B cell (primary cell): Measurements from ENCODE around the gene DCBLD1. TPM values are rescaled to one million over a fixed set of nuclear protein-coding genes. Genes with fewer than 3 reads are reported as not detected.

Source experiments
- ATAC-seq: fragments of 200-7000 bp; cut with Tn5 transposase; one replicate; pipeline ENCODE4 v1.10.0; 2021; ENCODE audit warnings: low read depth, mild to moderate bottlenecking, moderate number of reproducible peaks, moderate library complexity
- CTCF ChIA-PET: fragments of 350-600 bp; sonication (Branson Sonifier 250); formaldehyde crosslinking; loops from one replicate; lab custom pipeline; 2021; ENCODE audit warnings: antibody characterized with exemption, inconsistent platforms; lab: Charles Lee
- POLR2A ChIA-PET: fragments of 350-600 bp; sonication (Branson Sonifier 250); formaldehyde crosslinking; loops from one replicate; lab custom pipeline; 2021; ENCODE audit warnings: antibody characterized with exemption; lab: Charles Lee
- DNase-seq: peaks from one replicate; pipeline ENCODE4 v3.0.0; 2013
- H2AFZ ChIP-seq: 2 replicates; pipeline ENCODE4 v1.6.1; 2012; ENCODE audit warnings: mild to moderate bottlenecking, low read depth, low read length; ENCODE audit not compliant: insufficient read depth, poor library complexity, severe bottlenecking
- H3K27ac ChIP-seq, 2 donors: 1 replicate in 1 of 2; 2 replicates in 1 of 2; pipeline ENCODE4 v1.5.1; 2012 to 2013; ENCODE audit warnings: low read length in 2 of 2, mild to moderate bottlenecking in 2 of 2, moderate library complexity in 1 of 2
- H3K27me3 ChIP-seq, 4 experiments: fragments of 200-600 bp in 1 of 4; sonication (generic) in 1 of 4; replicated peaks in 1 of 4; 1 replicate in 2 of 4; 2 replicates in 2 of 4; pipeline versions ENCODE4 v1.6.1 to v1.7.0; 2013 to 2016; ENCODE audit warnings: low read length in 3 of 4, mild to moderate bottlenecking in 2 of 4, mixed read lengths in 1 of 4, moderate library complexity in 1 of 4; ENCODE audit not compliant: insufficient read depth in 4 of 4, control insufficient read depth in 3 of 4; ENCODE audit errors: control extremely low read depth in 1 of 4
- H3K36me3 ChIP-seq, 2 experiments: replicated peaks in 1 of 2; 1 replicate in 1 of 2; 2 replicates in 1 of 2; pipeline versions ENCODE4 v1.6.1 to v1.7.1; 2013; ENCODE audit warnings: low read length in 1 of 2; ENCODE audit not compliant: insufficient read depth in 2 of 2, control insufficient read depth in 1 of 2; ENCODE audit errors: control extremely low read depth in 1 of 2, extremely low read depth in 1 of 2
- H3K4me1 ChIP-seq, 2 donors: fragments of 200-600 bp in 1 of 2; sonication (generic) in 1 of 2; 1 replicate in 1 of 2; 2 replicates in 1 of 2; pipeline versions ENCODE4 v1.5.1 to v1.6.1; 2013 to 2017; ENCODE audit warnings: low read length in 2 of 2; ENCODE audit not compliant: control insufficient read depth in 2 of 2, insufficient read depth in 2 of 2
- H3K4me2 ChIP-seq: replicated peaks from 2 replicates; pipeline ENCODE3; 2012; ENCODE audit warnings: mild to moderate bottlenecking, low read depth, low read length; ENCODE audit not compliant: poor library complexity, severe bottlenecking
- H3K4me3 ChIP-seq, 5 experiments: fragments of 200-600 bp in 1 of 5; sonication (generic) in 1 of 5; 1 replicate in 3 of 5; 2 replicates in 2 of 5; pipeline versions ENCODE4 v1.5.1 to v1.7.0; 2011 to 2016; ENCODE audit warnings: low read length in 4 of 5, mild to moderate bottlenecking in 4 of 5, low read depth in 2 of 5, control low read depth in 1 of 5, moderate library complexity in 1 of 5; ENCODE audit not compliant: insufficient read depth in 1 of 5; ENCODE audit errors: control extremely low read depth in 1 of 5, extremely low read depth in 1 of 5
- H3K79me2 ChIP-seq: fragments of 200-600 bp; sonication (generic); one replicate; pipeline ENCODE4 v1.6.0; 2016; ENCODE audit warnings: low read length; ENCODE audit not compliant: control insufficient read depth, insufficient read depth
- H3K9ac ChIP-seq: fragments of 200-600 bp; sonication (generic); 2 replicates; pipeline ENCODE4 v1.6.1; 2017; ENCODE audit warnings: mild to moderate bottlenecking, low read length, moderate library complexity
- H3K9me3 ChIP-seq, 3 donors: one replicate each; pipeline versions ENCODE4 v1.6.1 to v1.7.1; 2013; ENCODE audit warnings: low read length in 2 of 3; ENCODE audit not compliant: control insufficient read depth in 2 of 3, insufficient read depth in 1 of 3; ENCODE audit errors: control extremely low read depth in 1 of 3
- H4K20me1 ChIP-seq: 2 replicates; pipeline ENCODE4 v1.6.0; 2012; ENCODE audit warnings: mild to moderate bottlenecking, low read length; ENCODE audit not compliant: insufficient read depth, control insufficient read depth, poor library complexity, severe bottlenecking
- H3K27ac Mint-ChIP-seq: one replicate; pipeline ENCODE4 v1.8.0; 2021; ENCODE audit warnings: mixed read lengths
- H3K27me3 Mint-ChIP-seq: one replicate; pipeline ENCODE4 v1.8.0; 2021; ENCODE audit warnings: mixed read lengths
- H3K4me1 Mint-ChIP-seq: one replicate; pipeline ENCODE4 v1.8.0; 2021; ENCODE audit warnings: mixed read lengths
- H3K4me3 Mint-ChIP-seq: one replicate; pipeline ENCODE4 v1.8.0; 2021; ENCODE audit warnings: mixed read lengths
- H3K9me3 Mint-ChIP-seq: one replicate; pipeline ENCODE4 v1.8.0; 2022; ENCODE audit warnings: mixed read lengths; ENCODE audit not compliant: insufficient read depth
- CTCF ChIP-seq: fragments of 200-600 bp; IDR thresholded peaks from one replicate; pipeline ENCODE4 v1.8.0; 2022; ENCODE audit warnings: antibody characterized with exemption, mild to moderate bottlenecking
- EZH2 ChIP-seq: IDR thresholded peaks from 2 replicates; pipeline ENCODE4 v1.6.1; 2012; ENCODE audit warnings: borderline replicate concordance, low read depth, mild to moderate bottlenecking, moderate library complexity, low read length; ENCODE audit not compliant: insufficient read depth, poor library complexity, severe bottlenecking
- WGBS: methylation state at CpG from one replicate; pipeline ENCODE4 v1.1.5; 2013; ENCODE audit warnings: missing lambda C conversion rate; ENCODE audit not compliant: insufficient coverage; 5-methylcytosine and 5-hydroxymethylcytosine counted together
- intact Hi-C: fragments of 100-400 bp; cut with micrococcal nuclease; formaldehyde crosslinking; loops from one replicate; pipeline ENCODE4 v1.10.0; 2022
- polyA plus RNA-seq: library from polyadenylated mRNA; depleted of rRNA; stranded (reverse); fragments of >200 nt; gene quantifications from 2 replicates; pipeline ENCODE4 v1.2.3, GENCODE V29; 2012
- total RNA-seq, 2 donors: library from RNA; stranded (reverse); fragments of 120-200 nt in 1 of 2; gene quantifications; 1 replicate in 1 of 2; 2 replicates in 1 of 2; pipeline versions ENCODE4 v1.2.3 to v1.2.4, GENCODE V29; 2013 to 2022

DCBLD1 gene
- total and polyA plus RNA-seq, 2 donors (not counting 1 experiment from before 2014, with no cell fraction given): 0.21 to 0.37 TPM

GRCh38 chr6:117477988-117478852, 4.3 kb upstream of the DCBLD1 start:
- no peaks in the 10 kb centered on the region for H3K36me3 ChIP-seq
- ATAC-seq (no peak), DNase-seq (no peak)
- no peaks in the 10 kb centered on the region for H3K79me2 ChIP-seq
- no peak overlapping the region for H3K4me3 ChIP-seq
- Mint-ChIP-seq H3K4me3 (no peak overlapping the region), H3K27me3 (peaks cover 34% of the 10 kb centered on the region), H3K4me1 (peaks cover 13% of the 10 kb centered on the region), H3K9me3 (no peaks in the 10 kb centered on the region), H3K27ac (no peak overlapping the region)
- ChIA-PET POLR2A (no interaction called here), CTCF (no interaction called here)
- H3K4me1 ChIP-seq: peaks cover 16% of the 10 kb centered on the region in 2 donors
- peaks cover 0 to 13% (median 3%) of the 10 kb centered on the region in 4 experiments for H3K27me3 ChIP-seq
- no peak overlapping the region for H2AFZ ChIP-seq
- peaks cover 0 to 2% (median 0%) of the 10 kb centered on the region in 3 donors for H3K9me3 ChIP-seq
- H3K9ac ChIP-seq: no peak overlapping the region
- TF ChIP-seq EZH2 (no peak), CTCF (no peak)
- intact Hi-C loops: no loop called here
- 94% methylated on average over 3 of the region's 4 CpGs for WGBS
- H3K4me2 ChIP-seq: no peak overlapping the region
- no peaks in the 10 kb centered on the region for H4K20me1 ChIP-seq
- no peak overlapping the region for H3K27ac ChIP-seq

GRCh38 chr6:117478853-117479231, 3.6 kb upstream of the DCBLD1 start:
- no peak overlapping the region for H3K4me3 Mint-ChIP-seq
- 97% methylated on average over 2 of the region's 6 CpGs for WGBS
- no peak overlapping the region for H3K4me2 ChIP-seq
- H2AFZ ChIP-seq: no peak overlapping the region
- H3K9me3 Mint-ChIP-seq: no peaks in the 10 kb centered on the region
- no peak overlapping the region for H3K4me3 ChIP-seq
- no peaks in the 10 kb centered on the region for H3K36me3 ChIP-seq
- H3K4me1 ChIP-seq: peaks cover 22% of the 10 kb centered on the region in 2 donors
- no peak overlapping the region for H3K27ac Mint-ChIP-seq
- H3K9ac ChIP-seq: no peak overlapping the region
- DNase-seq (no peak), ATAC-seq (no peak)
- no peaks in the 10 kb centered on the region for H4K20me1 ChIP-seq
- intact Hi-C loops: no loop called here
- ChIA-PET CTCF (no interaction called here), POLR2A (no interaction called here)
- TF ChIP-seq EZH2 (no peak), CTCF (no peak)
- H3K27ac ChIP-seq: no peak overlapping the region
- H3K79me2 ChIP-seq: no peaks in the 10 kb centered on the region
- peaks cover 0 to 18% (median 8%) of the 10 kb centered on the region in 4 experiments for H3K27me3 ChIP-seq
- H3K4me1 Mint-ChIP-seq: peaks cover 19% of the 10 kb centered on the region
- peaks cover 38% of the 10 kb centered on the region for H3K27me3 Mint-ChIP-seq
- peaks cover 0 to 3% (median 0%) of the 10 kb centered on the region in 3 donors for H3K9me3 ChIP-seq
